ENCODE data around the gene SERINC2.

GRCh38 chr1:31443673-31444072, 30.7 kb downstream of the SERINC2 start:
- TF ChIP-seq EP300 (IDR thresholded peaks at IDR 0.05) (no peak), RFX5 (IDR thresholded peaks at IDR 0.05) (no peak), RAD21 (conservative IDR thresholded peaks at IDR 0.05 in 1 of 2, IDR thresholded peaks at IDR 0.05 in 1 of 2) (no peak), HDAC2 (IDR thresholded peaks at IDR 0.05) (no peak), POLR2A (IDR thresholded peaks at IDR 0.05; ENCODE audit: low read length) (no peak), SMC3 (IDR thresholded peaks at IDR 0.05) (no peak)
- TF ChIP-seq, protein P1, sequence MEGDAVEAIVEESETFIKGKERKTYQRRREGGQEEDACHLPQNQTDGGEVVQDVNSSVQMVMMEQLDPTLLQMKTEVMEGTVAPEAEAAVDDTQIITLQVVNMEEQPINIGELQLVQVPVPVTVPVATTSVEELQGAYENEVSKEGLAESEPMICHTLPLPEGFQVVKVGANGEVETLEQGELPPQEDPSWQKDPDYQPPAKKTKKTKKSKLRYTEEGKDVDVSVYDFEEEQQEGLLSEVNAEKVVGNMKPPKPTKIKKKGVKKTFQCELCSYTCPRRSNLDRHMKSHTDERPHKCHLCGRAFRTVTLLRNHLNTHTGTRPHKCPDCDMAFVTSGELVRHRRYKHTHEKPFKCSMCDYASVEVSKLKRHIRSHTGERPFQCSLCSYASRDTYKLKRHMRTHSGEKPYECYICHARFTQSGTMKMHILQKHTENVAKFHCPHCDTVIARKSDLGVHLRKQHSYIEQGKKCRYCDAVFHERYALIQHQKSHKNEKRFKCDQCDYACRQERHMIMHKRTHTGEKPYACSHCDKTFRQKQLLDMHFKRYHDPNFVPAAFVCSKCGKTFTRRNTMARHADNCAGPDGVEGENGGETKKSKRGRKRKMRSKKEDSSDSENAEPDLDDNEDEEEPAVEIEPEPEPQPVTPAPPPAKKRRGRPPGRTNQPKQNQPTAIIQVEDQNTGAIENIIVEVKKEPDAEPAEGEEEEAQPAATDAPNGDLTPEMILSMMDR (IDR thresholded peaks at IDR 0.05) = no peak
- TF ChIP-seq, protein P2, sequence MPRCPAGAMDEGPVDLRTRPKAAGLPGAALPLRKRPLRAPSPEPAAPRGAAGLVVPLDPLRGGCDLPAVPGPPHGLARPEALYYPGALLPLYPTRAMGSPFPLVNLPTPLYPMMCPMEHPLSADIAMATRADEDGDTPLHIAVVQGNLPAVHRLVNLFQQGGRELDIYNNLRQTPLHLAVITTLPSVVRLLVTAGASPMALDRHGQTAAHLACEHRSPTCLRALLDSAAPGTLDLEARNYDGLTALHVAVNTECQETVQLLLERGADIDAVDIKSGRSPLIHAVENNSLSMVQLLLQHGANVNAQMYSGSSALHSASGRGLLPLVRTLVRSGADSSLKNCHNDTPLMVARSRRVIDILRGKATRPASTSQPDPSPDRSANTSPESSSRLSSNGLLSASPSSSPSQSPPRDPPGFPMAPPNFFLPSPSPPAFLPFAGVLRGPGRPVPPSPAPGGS (IDR thresholded peaks at IDR 0.05) = no peak
